Tibial artery (tissue), 4 donors: Measurements from ENCODE around the gene FARS2.

Experiments
- DNase-seq, 2 donors: peaks; one replicate each; pipeline ENCODE4 v3.0.0-alpha.2; 2019
- H3K27ac ChIP-seq, 2 donors: fragments of 200-600 bp; sonication (generic) in 1 of 2; 1 replicate in 1 of 2; 2 replicates in 1 of 2; pipeline ENCODE4 v1.5.1; 2018 to 2019; ENCODE audit warnings: mild to moderate bottlenecking in 1 of 2
- H3K27me3 ChIP-seq, 2 donors: fragments of 200-600 bp; sonication (generic) in 1 of 2; one replicate each; pipeline versions ENCODE4 v1.5.1 to v1.6.0; 2016 to 2019
- H3K36me3 ChIP-seq, 3 donors: fragments of 200-600 bp; sonication (generic) in 2 of 3; one replicate each; pipeline ENCODE4 v1.5.1; 2016 to 2019; ENCODE audit warnings: mild to moderate bottlenecking in 2 of 3
- H3K4me1 ChIP-seq, 4 donors: fragments of 200-600 bp; sonication (generic) in 2 of 4; 1 replicate in 3 of 4; 2 replicates in 1 of 4; pipeline ENCODE4 v1.5.1; 2016 to 2019
- H3K4me3 ChIP-seq, 2 donors: fragments of 200-600 bp; sonication (generic) in 1 of 2; 1 replicate in 1 of 2; 2 replicates in 1 of 2; pipeline ENCODE4 v1.5.1; 2018 to 2019; ENCODE audit warnings: mild to moderate bottlenecking in 2 of 2
- H3K9me3 ChIP-seq, 3 donors: fragments of 200-600 bp; sonication (generic) in 1 of 3; one replicate each; pipeline ENCODE4 v1.5.1; 2016 to 2019
- CTCF ChIP-seq, 2 experiments: fragments of 200-600 bp in 1 of 2; fragments of 450-650 bp in 1 of 2; IDR thresholded peaks; one replicate each; pipeline ENCODE4 v1.5.1; 2017 to 2019; ENCODE audit warnings: antibody characterized with exemption in 2 of 2, mild to moderate bottlenecking in 1 of 2, moderate library complexity in 1 of 2
- intact Hi-C: fragments of 100-400 bp; cut with DNase I; formaldehyde crosslinking; loops from one replicate; pipeline ENCODE4 v1.15.0; 2023; ENCODE audit warnings: low total_unique reads

The FARS2 gene

GRCh38 chr6:5333658-5334057, 72.3 kb downstream of the FARS2 start:
- Histone ChIP-seq H3K27ac (no peak overlapping the region), H3K36me3 (no peaks in the 10 kb centered on the region), H3K4me1 (peaks cover 0 to 15% (median 2%) of the 10 kb centered on the region in 4 donors), H3K27me3 (no peaks in the 10 kb centered on the region), H3K4me3 (no peak overlapping the region), H3K9me3 (no peaks in the 10 kb centered on the region)
- TF ChIP-seq CTCF (IDR thresholded peaks at IDR 0.05) = no peak
- intact Hi-C loops = no loop called here
- no peak for DNase-seq

- Histone ChIP-seq H3K4me3 (no peak overlapping the region), H3K36me3 (no peaks in the 10 kb centered on the region), H3K27ac (no peak overlapping the region), H3K9me3 (no peaks in the 10 kb centered on the region), H3K4me1 (peaks cover 0 to 15% (median 3%) of the 10 kb centered on the region in 4 donors), H3K27me3 (no peaks in the 10 kb centered on the region)
- TF ChIP-seq CTCF (IDR thresholded peaks at IDR 0.05) = no peak
- intact Hi-C loops = no loop called here
- DNase-seq = no peak
Observed at GRCh38 chr6:5334341-5334740, 73.0 kb downstream of the FARS2 start.

GRCh38 chr6:5335020-5335419, 73.7 kb downstream of the FARS2 start:
- Histone ChIP-seq H3K27ac (no peak overlapping the region), H3K4me3 (no peak overlapping the region), H3K36me3 (no peaks in the 10 kb centered on the region), H3K9me3 (no peaks in the 10 kb centered on the region), H3K27me3 (no peaks in the 10 kb centered on the region), H3K4me1 (peaks cover 0 to 15% (median 3%) of the 10 kb centered on the region in 4 donors)
- TF ChIP-seq CTCF (IDR thresholded peaks at IDR 0.05) = no peak
- DNase-seq = no peak
- intact Hi-C loops = no loop called here

GRCh38 chr6:5337573-5337972, 76.3 kb downstream of the FARS2 start:
- Histone ChIP-seq H3K27ac (no peak overlapping the region), H3K4me1 (peaks cover 0 to 10% (median 3%) of the 10 kb centered on the region in 4 donors), H3K36me3 (no peaks in the 10 kb centered on the region), H3K9me3 (no peaks in the 10 kb centered on the region), H3K4me3 (no peak overlapping the region), H3K27me3 (no peaks in the 10 kb centered on the region)
- TF ChIP-seq CTCF (IDR thresholded peaks at IDR 0.05) = no peak
- intact Hi-C loops = no loop called here
- no peak for DNase-seq

- Histone ChIP-seq H3K4me1 (peaks cover 0 to 10% (median 3%) of the 10 kb centered on the region in 4 donors), H3K36me3 (no peaks in the 10 kb centered on the region), H3K9me3 (no peaks in the 10 kb centered on the region), H3K4me3 (no peak overlapping the region), H3K27me3 (no peaks in the 10 kb centered on the region), H3K27ac (no peak overlapping the region)
- no peak for DNase-seq
- TF ChIP-seq CTCF (IDR thresholded peaks at IDR 0.05) = no peak
- intact Hi-C loops = no loop called here
Observed at GRCh38 chr6:5338177-5338960, 77.1 kb downstream of the FARS2 start.
